PC-9 (cell line): ENCODE data around the gene C14orf93. TPM values are rescaled to one million over a fixed set of nuclear protein-coding genes. Genes with fewer than 3 reads are reported as not detected.

Experiments used
- BruUV-seq: library from RNA; stranded (reverse); fragments of 400-500 nt; replicated peaks from 2 replicates; lab custom pipeline; 2021; lab: Mats Ljungman, UMichigan
- CTCF ChIA-PET: fragments of 300-600 bp; sonication (Branson Sonifier 250); formaldehyde crosslinking; loops from one replicate; lab custom pipeline; 2022; ENCODE audit warnings: antibody characterized with exemption; lab: Charles Lee
- POLR2A ChIA-PET: fragments of 300-600 bp; sonication (Branson Sonifier 250); formaldehyde crosslinking; loops from one replicate; lab custom pipeline; 2022; ENCODE audit warnings: antibody characterized with exemption; ENCODE audit not compliant: unreplicated experiment; lab: Charles Lee
- DNase-seq, 2 experiments: peaks; one replicate each; pipeline versions ENCODE4 v3.0.0 to v3.0.0-alpha.2; 2015 to 2022; ENCODE audit warnings: mixed read lengths in 1 of 2
- H2AFZ ChIP-seq: fragments of 200-600 bp; sonication (generic); 2 replicates; pipeline ENCODE4 v1.8.1; 2017; ENCODE audit warnings: antibody characterized with exemption
- H3F3A ChIP-seq: fragments of 200-600 bp; sonication (generic); 2 replicates; pipeline ENCODE4 v1.8.1; 2017; ENCODE audit warnings: antibody characterized with exemption, mild to moderate bottlenecking, low read depth; ENCODE audit not compliant: insufficient read depth
- H3K27ac ChIP-seq: fragments of 200-600 bp; sonication (generic); 2 replicates; pipeline ENCODE4 v1.6.1; 2016; ENCODE audit warnings: mixed run types
- H3K27me3 ChIP-seq: fragments of 200-600 bp; sonication (generic); 2 replicates; pipeline ENCODE4 v1.6.1; 2016; ENCODE audit warnings: low read depth, mixed run types; ENCODE audit not compliant: insufficient read depth
- H3K36me3 ChIP-seq: fragments of 200-600 bp; sonication (generic); 2 replicates; pipeline ENCODE4 v1.6.1; 2016; ENCODE audit warnings: low read depth, mixed run types
- H3K4me1 ChIP-seq: fragments of 200-600 bp; sonication (generic); replicated peaks from 2 replicates; pipeline ENCODE4 v1.6.1; 2016; ENCODE audit warnings: mixed run types; ENCODE audit not compliant: insufficient read depth
- H3K4me2 ChIP-seq: fragments of 200-600 bp; sonication (generic); 2 replicates; pipeline ENCODE4 v1.6.1; 2017; ENCODE audit warnings: mixed run types
- H3K4me3 ChIP-seq: fragments of 200-600 bp; sonication (generic); 2 replicates; pipeline ENCODE4 v1.6.1; 2016; ENCODE audit warnings: mixed run types
- H3K79me2 ChIP-seq: fragments of 200-600 bp; sonication (generic); 2 replicates; pipeline ENCODE4 v1.6.1; 2017; ENCODE audit warnings: low read depth, mixed run types
- H3K9me2 ChIP-seq: fragments of 200-600 bp; sonication (generic); 2 replicates; pipeline ENCODE4 v1.8.1; 2017; ENCODE audit warnings: mild to moderate bottlenecking; ENCODE audit not compliant: insufficient read depth
- H3K9me3 ChIP-seq: fragments of 200-600 bp; sonication (generic); 2 replicates; pipeline ENCODE4 v1.8.1; 2016; ENCODE audit warnings: low read depth; ENCODE audit not compliant: insufficient read depth
- H4K20me1 ChIP-seq: fragments of 200-600 bp; sonication (generic); 2 replicates; pipeline ENCODE4 v1.8.1; 2017; ENCODE audit not compliant: insufficient read depth
- CTCF ChIP-seq: fragments of 200-600 bp; sonication (generic); conservative IDR thresholded peaks from 2 replicates; pipeline ENCODE4 v1.6.1; 2017; ENCODE audit warnings: mixed run types, antibody characterized with exemption, mild to moderate bottlenecking, moderate library complexity
- EZH2 ChIP-seq: fragments of 200-600 bp; sonication (generic); IDR thresholded peaks from 2 replicates; pipeline ENCODE4 v1.8.0; 2017; ENCODE audit warnings: antibody characterized with exemption, low read depth
- intact Hi-C: fragments of 100-400 bp; cut with micrococcal nuclease; formaldehyde crosslinking; loops from one replicate; pipeline ENCODE4 v1.10.0; 2022; ENCODE audit not compliant: unreplicated experiment
- total RNA-seq: library from RNA; stranded (reverse); gene quantifications from 2 replicates; pipeline ENCODE4 v1.2.3, GENCODE V29; 2021

The C14orf93 gene
- total RNA-seq, 1 experiment from 2014 or later, result 13.9 TPM

GRCh38 chr14:23002592-23002991 is 7.4 kb downstream of the C14orf93 start:
- intact Hi-C loops, result no loop called here
- TF ChIP-seq EZH2 (no peak), CTCF (no peak)
- H3K79me2 ChIP-seq, result no peaks in the 10 kb centered on the region
- ChIA-PET POLR2A (interaction anchor here (0.7 kb wide), 1 partner anchor 39 kb away, joined by 4 read pairs; no protein-coding TSS in a partner anchor), CTCF (interaction anchor here (0.6 kb wide), 2 partner anchors 109 to 401 kb away, joined by 4 to 6 read pairs; no protein-coding TSS in a partner anchor)
- no peak overlapping the region for H3K27ac ChIP-seq
- H3K4me1 ChIP-seq, result peaks cover 18% of the 10 kb centered on the region
- no TSS peak for BruUV-seq
- DNase-seq, result no peak
- H3F3A ChIP-seq, result peaks cover 7% of the 10 kb centered on the region; the same call in 1 of the 2 replicates
- H4K20me1 ChIP-seq, result no peaks in the 10 kb centered on the region
- H3K9me2 ChIP-seq, result no peaks in the 10 kb centered on the region
- no peak overlapping the region for H3K4me3 ChIP-seq
- no peaks in the 10 kb centered on the region for H3K9me3 ChIP-seq
- no peak overlapping the region for H3K4me2 ChIP-seq
- no peaks in the 10 kb centered on the region for H3K27me3 ChIP-seq
- H2AFZ ChIP-seq, result no peak overlapping the region
- H3K36me3 ChIP-seq, result no peaks in the 10 kb centered on the region

GRCh38 chr14:23000860-23001259 is 9.1 kb downstream of the C14orf93 start:
- Histone ChIP-seq H3K4me1 (peaks cover 10% of the 10 kb centered on the region), H2AFZ (no peak overlapping the region), H3K4me2 (no peak overlapping the region), H3K27ac (no peak overlapping the region), H3K9me3 (no peaks in the 10 kb centered on the region), H3K79me2 (no peaks in the 10 kb centered on the region), H3K4me3 (no peak overlapping the region), H3K9me2 (no peaks in the 10 kb centered on the region), H4K20me1 (no peaks in the 10 kb centered on the region), H3K36me3 (no peaks in the 10 kb centered on the region), H3K27me3 (no peaks in the 10 kb centered on the region), H3F3A (peaks cover under 1% of the 10 kb centered on the region; the same call in 1 of the 2 replicates)
- DNase-seq, result no peak
- BruUV-seq, result no TSS peak
- intact Hi-C loops, result no loop called here
- ChIA-PET CTCF (interaction anchor here (0.7 kb wide), 1 partner anchor 18 kb away, joined by 18 read pairs; no protein-coding TSS in a partner anchor), POLR2A (no interaction called here)
- TF ChIP-seq EZH2 (no peak), CTCF (no peak)

GRCh38 chr14:22998329-22999012 is 11.5 kb downstream of the C14orf93 start:
- TF ChIP-seq CTCF (no peak), EZH2 (no peak)
- H3K4me3 ChIP-seq, result no peak overlapping the region
- intact Hi-C loops, result no loop called here
- no peaks in the 10 kb centered on the region for H4K20me1 ChIP-seq
- no peak overlapping the region for H3K27ac ChIP-seq
- no peaks in the 10 kb centered on the region for H3K9me3 ChIP-seq
- CTCF ChIA-PET, result interaction anchor here (0.5 kb wide), 1 partner anchor 1230 kb away, joined by 3 read pairs; no protein-coding TSS in a partner anchor
- peaks cover 4% of the 10 kb centered on the region; the same call in 1 of the 2 replicates for H3F3A ChIP-seq
- BruUV-seq, result no TSS peak
- H3K9me2 ChIP-seq, result no peaks in the 10 kb centered on the region
- H3K36me3 ChIP-seq, result no peaks in the 10 kb centered on the region
- POLR2A ChIA-PET, result no interaction called here
- no peak overlapping the region for H3K4me2 ChIP-seq
- H3K4me1 ChIP-seq, result no peaks in the 10 kb centered on the region
- no peaks in the 10 kb centered on the region for H3K79me2 ChIP-seq
- no peak overlapping the region for H2AFZ ChIP-seq
- H3K27me3 ChIP-seq, result no peaks in the 10 kb centered on the region
- no peak for DNase-seq
